HEK293T (cell line): ENCODE results near the gene NAT10.

Source experiments
- BHLHE40 ChIP-seq: fragments of 450-650 bp; IDR thresholded peaks from 2 replicates; pipeline ENCODE4 v1.6.1; 2016; ENCODE audit warnings: mild to moderate bottlenecking, moderate library complexity, borderline replicate concordance
- ELF4 ChIP-seq: fragments of 450-650 bp; IDR thresholded peaks from 2 replicates; pipeline ENCODE4 v1.6.1; 2017; ENCODE audit warnings: antibody characterized with exemption
- FOXK2 ChIP-seq: fragments of 450-650 bp; IDR thresholded peaks from 2 replicates; pipeline ENCODE4 v1.6.1; 2016; ENCODE audit warnings: mild to moderate bottlenecking
- FOXM1 ChIP-seq: fragments of 450-650 bp; IDR thresholded peaks from 2 replicates; pipeline ENCODE4 v1.6.1; 2017; ENCODE audit warnings: mild to moderate bottlenecking, borderline replicate concordance
- L3MBTL2 ChIP-seq: fragments of 450-650 bp; conservative IDR thresholded peaks from 2 replicates; pipeline ENCODE4 v1.6.1; 2016; ENCODE audit warnings: mild to moderate bottlenecking
- NFRKB ChIP-seq: fragments of 450-650 bp; IDR thresholded peaks from 2 replicates; pipeline ENCODE4 v1.6.1; 2016; ENCODE audit warnings: mild to moderate bottlenecking, moderate library complexity
- PKNOX1 ChIP-seq: fragments of 450-650 bp; IDR thresholded peaks from 2 replicates; pipeline ENCODE4 v1.6.1; 2016
- SP1 ChIP-seq: fragments of 450-650 bp; IDR thresholded peaks from 2 replicates; pipeline ENCODE4 v1.6.1; 2017
- SUZ12 ChIP-seq: fragments of 450-650 bp; IDR thresholded peaks from 2 replicates; pipeline ENCODE4 v1.6.1; 2016; ENCODE audit warnings: mild to moderate bottlenecking
- TARDBP ChIP-seq: fragments of 450-650 bp; IDR thresholded peaks from 2 replicates; pipeline ENCODE4 v1.6.1; 2016
- ZNF384 ChIP-seq: fragments of 450-650 bp; IDR thresholded peaks from 2 replicates; pipeline ENCODE4 v1.6.1; 2016

GRCh38 chr11:34175284-34176019 lies 70.0 kb downstream of the NAT10 start:
- no peak for TF ChIP-seq BHLHE40
- TF ChIP-seq L3MBTL2: no peak
- TF ChIP-seq SUZ12: no peak
- TF ChIP-seq PKNOX1: no peak
- no peak for TF ChIP-seq ELF4
- TF ChIP-seq NFRKB: no peak
- no peak for TF ChIP-seq ZNF384
- TF ChIP-seq SP1: no peak
- TF ChIP-seq FOXK2: no peak
- no peak for TF ChIP-seq FOXM1
- TF ChIP-seq TARDBP: no peak
